DMS153 (cell line): Measurements from ENCODE around the gene ADAMTSL2.

Source experiments
- DNase-seq: peaks from one replicate; lab custom pipeline; 2025; lab: John Stamatoyannopoulos, UW

The ADAMTSL2 gene

DNA sequence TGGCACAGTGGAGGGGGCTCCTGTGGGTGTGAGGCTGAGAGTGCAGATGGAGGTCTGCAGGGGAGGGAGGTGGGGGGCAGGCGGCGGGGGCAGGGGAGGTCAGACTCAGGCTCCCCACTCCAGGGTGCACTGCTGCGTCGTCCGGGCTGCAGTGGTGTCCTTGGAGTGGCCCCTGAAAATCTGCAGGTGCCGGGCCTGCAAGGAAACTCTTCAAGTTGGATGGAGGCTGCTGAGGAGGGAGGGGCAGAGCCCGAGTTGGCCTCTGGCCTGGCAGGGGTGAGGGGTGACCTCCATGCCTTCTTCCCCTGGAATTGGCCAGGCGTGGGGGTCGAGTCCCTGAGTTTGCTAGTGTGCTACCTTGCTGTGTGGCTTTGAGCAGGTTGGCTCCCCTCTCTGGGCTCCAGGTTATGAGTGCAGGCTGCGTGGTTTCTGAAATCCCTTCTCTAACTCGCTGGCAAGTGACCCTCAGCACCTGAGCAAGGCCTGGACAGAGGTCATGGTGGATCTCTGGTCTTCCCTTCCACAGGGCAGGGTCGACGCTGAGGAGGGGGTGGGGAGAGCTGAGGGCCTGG is 888 bp downstream of the ADAMTSL2 start:
- DNase-seq, result no peak

DNA sequence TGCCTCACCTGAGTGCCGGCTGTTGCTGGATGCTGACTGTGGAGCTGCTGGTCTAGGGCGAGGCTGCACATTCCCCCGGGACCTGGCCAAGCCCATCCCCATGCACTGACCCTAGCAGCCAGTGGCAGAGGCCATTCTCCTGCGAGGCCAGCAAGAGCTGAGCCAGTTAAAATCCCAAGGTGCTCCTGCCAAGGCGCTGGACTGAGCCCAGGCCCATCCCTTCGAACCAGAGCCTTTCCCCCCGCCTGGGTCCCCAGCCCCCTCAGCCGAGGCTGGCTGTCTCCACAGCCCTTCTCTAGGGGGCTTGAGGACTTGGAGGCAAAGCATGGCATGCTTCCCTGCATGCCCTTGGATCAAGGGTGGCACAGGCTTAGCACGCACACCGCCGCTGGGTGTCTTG is 1.6 kb downstream of the ADAMTSL2 start:
- DNase-seq, result no peak

DNA sequence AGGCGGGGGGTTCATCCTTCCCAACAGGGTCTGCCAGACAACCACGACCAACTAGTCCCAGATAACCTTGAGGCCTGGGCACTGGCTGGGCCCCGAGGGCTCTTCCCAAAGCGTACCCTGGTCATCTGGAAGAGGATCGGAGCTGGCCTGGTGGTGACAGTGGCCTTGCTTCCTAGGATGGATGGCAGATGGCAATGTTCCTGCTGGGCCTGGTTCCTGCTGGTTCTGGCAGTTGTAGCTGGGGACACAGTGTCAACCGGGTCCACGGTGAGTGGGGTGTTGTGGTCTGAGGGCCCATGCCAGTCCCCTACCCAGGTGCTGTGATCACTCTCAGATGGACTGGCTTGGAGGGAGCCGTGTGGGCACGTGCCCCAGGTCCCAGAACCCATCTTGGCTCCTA is 2.0 kb downstream of the ADAMTSL2 start:
- DNase-seq, result no peak

- DNase-seq, result no peak
Observed at GRCh38 chr9:133537257-133537656, 2.8 kb downstream of the ADAMTSL2 start.

GRCh38 chr9:133538176-133538575 is 3.7 kb downstream of the ADAMTSL2 start:
- DNase-seq, result no peak

DNA sequence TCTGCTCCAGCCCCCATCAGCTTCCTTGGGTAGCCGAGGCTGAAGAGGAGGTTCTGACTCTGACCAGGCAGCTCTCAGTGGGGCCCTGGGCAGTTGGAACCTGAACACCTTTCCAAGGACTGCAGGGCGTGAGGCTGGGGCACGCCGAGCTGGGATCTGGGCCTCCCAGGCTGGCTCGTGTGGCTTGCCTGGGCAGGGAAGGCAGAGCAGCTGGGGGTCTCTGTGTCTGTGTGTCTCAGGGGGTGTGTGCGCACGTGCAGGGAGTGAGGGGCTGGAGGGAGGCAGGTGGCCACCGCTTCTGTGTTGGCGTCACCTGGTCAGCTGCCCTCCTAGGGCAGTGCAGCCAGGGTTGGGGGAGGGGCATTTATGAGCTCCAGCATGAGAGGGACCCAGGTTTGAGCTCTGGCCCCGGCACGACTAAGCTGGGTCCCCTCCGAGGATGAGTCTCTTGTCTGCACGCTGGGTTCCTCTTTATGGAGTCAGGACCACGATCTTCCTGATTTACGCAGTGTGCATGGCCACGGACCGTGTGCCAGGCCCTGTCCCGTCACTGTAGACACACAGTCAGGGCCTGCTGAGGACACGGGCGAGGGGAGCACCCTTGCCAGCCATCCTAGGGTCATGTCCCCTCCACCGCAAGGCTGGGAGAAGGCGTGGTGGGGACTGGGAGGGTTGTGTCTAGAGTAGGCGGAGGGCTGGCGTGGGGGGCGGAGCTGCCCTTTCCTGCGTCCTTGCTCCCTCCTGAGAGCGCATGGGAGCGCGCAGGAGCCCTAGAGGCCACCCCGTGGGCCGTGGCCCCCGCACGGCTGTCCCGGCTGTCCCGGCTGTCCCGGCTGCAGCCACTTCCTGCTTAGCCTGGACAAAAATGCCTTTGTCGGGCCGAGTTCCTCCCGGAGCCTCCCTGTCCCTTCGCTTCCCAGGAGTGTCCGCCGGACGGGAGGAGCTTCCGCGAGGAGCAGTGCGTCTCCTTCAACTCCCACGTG is 4.6 kb downstream of the ADAMTSL2 start:
- no peak for DNase-seq

DNA sequence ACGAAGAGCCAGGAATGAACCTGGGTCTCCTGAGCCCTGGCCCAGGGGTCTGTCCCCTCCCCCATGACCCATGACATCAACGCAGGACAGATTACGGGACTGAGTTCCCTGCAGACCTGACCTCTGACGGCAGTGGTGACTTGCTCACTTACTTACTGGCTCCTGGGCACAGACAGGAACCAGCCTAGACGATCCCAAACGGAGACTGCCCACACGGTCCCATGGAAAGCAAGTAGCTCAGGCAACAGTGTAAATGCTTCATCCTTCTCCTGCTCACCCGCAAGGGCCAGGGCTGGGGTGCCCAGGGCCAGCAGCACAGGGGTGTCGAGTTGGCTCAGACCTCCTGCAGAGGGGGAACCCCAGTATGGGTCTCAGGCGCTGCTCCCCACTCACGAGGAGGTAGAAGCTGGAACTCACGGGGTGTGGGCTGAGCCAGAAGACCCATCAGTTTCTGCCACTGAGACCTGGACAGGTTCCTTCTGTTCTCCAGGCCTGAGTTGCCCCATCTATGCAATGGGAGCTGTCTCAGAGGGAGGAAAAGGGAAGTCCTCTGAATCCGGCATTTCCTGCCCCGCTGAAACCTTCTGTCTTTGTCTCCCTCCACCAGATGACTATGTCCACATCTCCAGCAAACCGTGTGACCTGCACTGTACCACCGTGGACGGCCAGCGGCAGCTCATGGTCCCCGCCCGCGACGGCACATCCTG is 5.6 kb downstream of the ADAMTSL2 start:
- no peak for DNase-seq

DNA sequence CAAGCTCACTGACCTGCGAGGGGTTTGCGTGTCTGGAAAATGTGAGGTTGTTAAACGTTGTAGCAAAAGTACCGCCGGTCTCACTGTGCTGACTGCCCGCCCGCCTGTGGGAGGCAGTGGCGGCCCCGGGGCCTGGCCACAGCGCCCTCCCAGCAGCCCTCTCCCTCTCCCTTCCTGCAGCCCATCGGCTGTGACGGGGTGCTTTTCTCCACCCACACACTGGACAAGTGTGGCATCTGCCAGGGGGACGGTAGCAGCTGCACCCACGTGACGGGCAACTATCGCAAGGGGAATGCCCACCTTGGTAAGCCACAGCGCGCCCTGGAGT is 6.2 kb downstream of the ADAMTSL2 start:
- DNase-seq, result no peak

GRCh38 chr9:133542002-133542401 is 7.5 kb downstream of the ADAMTSL2 start:
- no peak for DNase-seq

DNA sequence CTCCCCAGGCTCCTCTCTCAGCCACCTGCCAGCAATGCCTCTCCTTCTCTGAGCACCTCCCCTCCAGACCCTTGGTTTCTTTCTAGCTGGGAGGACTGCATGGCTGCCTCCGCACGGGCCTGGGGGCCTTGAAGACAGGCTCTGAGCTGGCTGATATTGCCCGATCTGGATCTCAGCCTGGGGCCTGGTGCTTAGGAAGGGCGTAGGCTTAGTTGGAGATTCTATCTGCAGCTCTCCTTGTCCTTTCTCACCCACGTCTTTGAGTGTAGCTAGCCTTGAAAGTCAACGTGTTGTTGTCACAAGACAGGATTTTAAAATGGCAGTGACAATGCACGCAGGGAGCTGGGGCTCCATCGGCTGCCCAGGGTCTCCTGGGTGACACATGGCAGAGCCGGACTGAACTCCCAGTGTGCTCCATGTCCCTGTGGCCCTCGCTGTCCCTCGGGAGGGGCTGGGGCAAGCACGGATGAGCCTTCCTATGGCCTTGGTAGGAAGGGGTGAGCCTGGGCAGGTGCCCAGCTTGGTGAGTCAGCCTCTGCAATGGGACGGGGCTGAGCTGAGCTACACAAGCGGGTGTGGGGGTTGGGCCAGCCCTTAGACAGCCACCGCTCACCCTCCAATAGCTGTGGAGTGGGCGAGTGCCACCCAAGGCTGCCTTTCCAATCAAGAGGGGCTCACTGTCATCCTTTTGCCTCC is 9.4 kb downstream of the ADAMTSL2 start:
- no peak for DNase-seq

DNA sequence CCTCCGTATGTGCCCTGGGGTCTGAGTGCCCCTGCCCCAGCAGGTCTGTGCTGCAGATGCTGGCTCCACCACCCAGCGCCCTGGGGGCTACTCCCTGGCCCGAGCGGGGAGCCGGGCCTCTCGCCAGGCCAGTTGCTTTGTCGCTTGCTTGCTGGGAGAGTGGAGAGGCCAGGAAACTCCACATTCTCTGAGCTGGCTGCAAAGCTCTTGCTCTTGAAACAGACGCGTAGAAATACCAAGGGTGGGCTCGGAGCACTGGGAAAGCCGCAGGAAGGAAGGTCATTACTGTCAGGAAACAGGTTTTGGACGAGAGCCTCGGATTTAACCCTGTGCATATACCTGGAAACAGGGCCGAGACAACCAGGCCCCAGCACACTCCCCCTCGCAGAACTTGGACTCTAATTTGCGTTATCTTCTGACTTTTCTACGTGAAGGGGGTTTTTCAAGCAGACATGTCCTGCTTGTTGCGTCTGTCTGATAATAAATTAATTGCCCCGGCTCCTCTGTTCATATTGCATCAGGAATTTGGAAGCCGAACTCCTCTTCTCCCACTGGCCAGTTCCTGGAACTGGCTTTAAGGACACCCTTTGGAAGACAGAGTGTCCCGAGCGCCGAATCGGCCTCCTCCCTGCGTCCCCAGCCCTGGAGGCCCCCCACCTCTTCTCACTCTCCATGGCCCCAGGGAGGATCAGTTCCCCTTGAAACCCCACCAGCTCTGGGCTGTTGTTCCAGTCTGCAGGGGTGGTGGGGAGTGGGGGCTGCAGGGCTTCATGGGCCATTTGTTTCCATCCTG is 11.2 kb downstream of the ADAMTSL2 start:
- DNase-seq, result no peak

DNA sequence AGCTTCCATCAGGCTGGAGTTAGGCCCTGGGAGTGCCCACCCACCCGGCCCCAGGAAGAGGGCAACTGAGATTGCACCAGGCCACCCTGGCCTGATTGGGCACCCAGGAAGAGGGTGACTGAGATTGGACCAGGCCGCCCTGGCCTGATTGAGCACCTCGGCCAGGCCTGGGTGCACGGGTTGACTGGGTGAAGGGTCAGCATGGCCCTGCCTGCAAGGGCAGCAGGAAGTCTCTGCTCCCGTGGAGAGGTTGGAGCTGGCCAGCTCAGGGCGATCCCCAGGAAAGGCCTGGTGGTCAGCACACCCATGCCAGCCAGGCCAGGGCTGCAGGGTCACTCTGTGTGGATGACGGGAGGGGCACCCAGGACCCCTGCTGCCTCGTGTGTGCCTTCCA is 11.8 kb downstream of the ADAMTSL2 start:
- no peak for DNase-seq

DNA sequence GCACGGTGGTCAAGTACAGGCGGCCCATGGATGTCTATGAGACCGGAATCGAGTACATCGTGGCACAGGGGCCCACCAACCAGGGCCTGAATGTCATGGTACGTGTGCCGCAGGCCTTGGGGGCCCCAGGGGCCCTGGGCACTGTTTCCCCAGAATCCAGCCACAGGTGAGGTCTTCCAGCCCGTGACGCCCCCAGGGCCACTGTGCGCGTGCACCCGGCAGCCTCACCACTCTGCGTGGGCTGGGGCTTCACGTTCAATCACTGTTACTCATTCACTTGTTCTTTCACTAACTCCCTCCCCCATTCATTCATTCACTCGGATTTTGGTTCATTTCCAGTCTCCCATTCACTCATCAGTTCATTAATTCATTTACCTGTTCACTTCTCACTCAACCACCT is 12.6 kb downstream of the ADAMTSL2 start:
- no peak for DNase-seq

DNA sequence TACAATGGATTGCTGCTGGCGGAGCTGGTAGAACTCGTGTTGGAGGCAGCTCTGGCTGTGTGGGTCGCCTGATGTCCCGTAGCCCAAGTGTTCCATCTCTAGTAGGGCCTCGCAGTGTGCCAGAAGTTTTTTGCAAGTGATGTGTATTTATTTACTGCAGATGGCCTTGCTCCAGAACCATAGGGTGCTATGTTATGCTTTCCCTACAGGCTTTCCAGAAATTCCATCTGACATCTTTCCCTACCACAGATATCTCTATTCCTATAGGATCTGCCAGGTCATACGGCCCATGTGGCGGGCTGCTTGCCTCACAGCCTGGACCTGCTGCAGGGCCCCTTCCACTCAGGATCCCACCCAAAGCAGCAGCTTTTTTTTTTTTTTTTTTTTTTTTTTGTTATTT is 16.9 kb downstream of the ADAMTSL2 start:
- DNase-seq, result no peak

DNA sequence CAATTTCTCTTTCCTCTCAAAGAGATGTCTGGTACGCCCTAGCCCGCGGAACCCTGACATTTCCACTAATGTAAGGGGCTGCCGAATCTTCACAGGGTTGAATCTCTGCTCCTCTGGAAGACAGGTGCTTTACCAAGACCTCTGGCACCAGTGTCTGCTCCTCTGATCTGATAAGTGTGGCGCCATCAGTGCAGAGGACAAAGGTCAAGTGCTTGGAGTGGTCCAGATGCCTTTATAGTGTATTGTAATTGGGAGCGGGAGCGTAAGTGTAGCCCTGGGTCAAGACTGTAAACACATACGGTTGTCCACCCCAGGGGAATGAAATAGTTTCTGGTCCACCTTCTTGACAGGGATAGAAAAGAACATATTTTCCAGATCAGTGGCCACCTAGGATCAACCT is 17.7 kb downstream of the ADAMTSL2 start:
- no peak for DNase-seq

GRCh38 chr9:133553123-133553522 is 18.6 kb downstream of the ADAMTSL2 start:
- DNase-seq, result no peak

DNA sequence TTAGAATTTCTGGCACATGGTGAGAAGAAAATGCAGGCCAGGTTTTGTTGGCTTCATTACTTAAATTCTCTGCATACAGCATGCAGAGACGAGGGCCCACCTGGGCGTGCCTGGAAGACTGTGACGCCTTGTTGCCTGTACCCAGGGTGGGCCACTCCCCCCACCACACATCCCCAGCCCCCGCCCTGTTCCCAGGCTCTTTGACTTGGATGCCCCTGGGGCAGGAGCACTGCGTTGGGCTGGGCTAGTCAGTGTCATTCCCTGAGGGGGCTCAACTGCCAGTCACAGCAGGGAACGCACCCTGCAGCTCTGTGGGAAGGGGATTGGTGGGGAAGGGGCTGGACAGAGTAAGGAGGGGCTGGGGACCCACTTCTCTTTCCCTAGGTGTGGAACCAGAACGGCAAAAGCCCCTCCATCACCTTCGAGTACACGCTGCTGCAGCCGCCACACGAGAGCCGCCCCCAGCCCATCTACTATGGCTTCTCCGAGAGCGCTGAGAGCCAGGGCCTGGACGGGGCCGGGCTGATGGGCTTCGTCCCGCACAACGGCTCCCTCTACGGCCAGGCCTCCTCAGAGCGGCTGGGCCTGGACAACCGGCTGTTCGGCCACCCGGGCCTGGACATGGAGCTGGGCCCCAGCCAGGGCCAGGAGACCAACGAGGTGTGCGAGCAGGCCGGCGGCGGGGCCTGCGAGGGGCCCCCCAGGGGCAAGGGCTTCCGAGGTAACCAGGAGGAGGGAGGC is 19.6 kb downstream of the ADAMTSL2 start:
- no peak for DNase-seq

DNA sequence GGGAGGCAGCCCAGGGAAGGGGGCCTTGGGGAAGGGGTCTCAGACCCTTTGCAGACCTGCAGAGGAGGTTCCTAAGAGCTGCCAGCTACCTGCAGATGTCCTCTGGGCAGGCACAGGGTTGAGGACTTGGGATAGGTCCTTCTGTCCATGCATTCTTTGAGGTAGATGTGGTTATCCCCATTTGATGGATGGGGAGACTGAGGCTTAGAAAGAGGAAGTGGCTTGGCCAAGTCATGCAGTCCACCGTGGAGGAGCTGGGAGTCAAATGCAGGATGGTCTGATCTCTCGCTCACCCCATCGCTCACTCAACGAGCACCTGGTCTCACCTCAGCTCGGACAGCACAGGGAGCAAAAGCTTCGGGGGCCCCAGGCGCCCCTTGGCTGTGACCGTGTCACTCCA is 20.2 kb downstream of the ADAMTSL2 start:
- DNase-seq, result no peak

DNA sequence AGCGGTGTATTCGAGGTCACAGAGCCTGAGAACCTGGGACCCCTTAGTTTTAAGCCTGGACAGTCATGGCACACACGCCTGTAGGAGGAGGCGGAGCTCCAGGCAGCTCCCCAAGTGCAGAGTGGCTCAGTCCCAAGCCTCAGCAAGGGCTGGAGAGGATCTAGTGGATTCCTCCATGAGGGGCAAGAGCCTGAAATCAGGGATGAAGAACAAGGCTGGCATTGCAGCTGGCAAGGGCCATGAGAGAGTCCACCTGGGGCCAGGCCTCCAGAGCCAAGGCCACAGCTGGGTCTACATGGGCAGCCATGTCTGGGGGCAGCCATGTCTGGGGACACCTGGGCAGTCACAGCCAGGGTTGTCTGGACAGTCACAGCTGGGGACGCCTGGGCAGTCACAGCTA is 21.9 kb downstream of the ADAMTSL2 start:
- no peak for DNase-seq

- no peak for DNase-seq
Observed at GRCh38 chr9:133557581-133557980, 23.1 kb downstream of the ADAMTSL2 start.
